Measurements from ENCODE around the gene DHCR24.
A peak's percentile ranks its signal among the peaks of the same experiment; 100 is the strongest.

DHCR24 gene

DNA sequence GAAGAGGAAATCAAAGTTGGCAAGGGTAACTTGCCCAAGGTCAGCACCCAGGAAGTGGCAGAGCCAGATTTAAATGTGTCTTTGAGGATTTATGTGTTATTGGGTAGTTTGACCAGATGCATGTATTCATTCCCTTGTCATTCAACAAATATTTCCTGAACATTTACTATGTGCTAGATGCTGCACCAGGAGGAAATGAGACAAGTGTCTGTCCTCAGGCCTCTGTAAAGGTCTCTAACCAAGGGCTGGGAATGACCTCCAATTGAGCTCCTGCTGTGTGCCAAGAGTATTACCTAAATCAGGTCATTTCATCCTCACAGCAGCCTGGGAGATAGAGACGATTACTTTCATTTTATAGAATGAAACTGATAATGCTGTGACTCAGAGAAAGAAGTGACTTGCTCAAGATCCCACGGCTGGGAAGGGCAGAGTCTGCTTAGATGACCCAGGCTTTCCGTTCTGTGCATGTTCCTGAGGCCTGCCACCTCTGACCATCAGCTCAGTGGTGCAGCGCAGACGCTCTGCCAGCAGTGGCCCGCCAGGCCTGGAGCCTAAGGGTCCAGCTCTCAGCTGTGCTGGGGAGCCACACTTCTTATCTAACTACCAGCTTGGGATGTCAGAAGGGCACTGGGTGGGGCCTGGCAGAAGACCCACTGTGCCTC is 82.4 kb downstream of the DHCR24 start:
- no peak overlapping the region for H3K4me3 ChIP-seq (ENCODE audit: severe bottlenecking)
- peak overlapping the region; percentile 12 for H3K27ac ChIP-seq (ENCODE audit: poor library complexity, severe bottlenecking)
- H3K27me3 ChIP-seq (ENCODE audit: insufficient read depth, poor library complexity, severe bottlenecking) = no peaks in the 10 kb centered on the region
- no peaks in the 10 kb centered on the region for H3K9me3 ChIP-seq (ENCODE audit: severe bottlenecking)
- H3K36me3 ChIP-seq (ENCODE audit: low read depth) = no peaks in the 10 kb centered on the region
- ATAC-seq (ENCODE audit: low read depth) = no peak; the same call in 2 of the 3 replicates
- H3K4me1 ChIP-seq (ENCODE audit: insufficient read depth, poor library complexity, severe bottlenecking) = peaks cover 5% of the 10 kb centered on the region
- no peak for DNase-seq (ENCODE audit: low spot score)
- TF ChIP-seq, protein P1, sequence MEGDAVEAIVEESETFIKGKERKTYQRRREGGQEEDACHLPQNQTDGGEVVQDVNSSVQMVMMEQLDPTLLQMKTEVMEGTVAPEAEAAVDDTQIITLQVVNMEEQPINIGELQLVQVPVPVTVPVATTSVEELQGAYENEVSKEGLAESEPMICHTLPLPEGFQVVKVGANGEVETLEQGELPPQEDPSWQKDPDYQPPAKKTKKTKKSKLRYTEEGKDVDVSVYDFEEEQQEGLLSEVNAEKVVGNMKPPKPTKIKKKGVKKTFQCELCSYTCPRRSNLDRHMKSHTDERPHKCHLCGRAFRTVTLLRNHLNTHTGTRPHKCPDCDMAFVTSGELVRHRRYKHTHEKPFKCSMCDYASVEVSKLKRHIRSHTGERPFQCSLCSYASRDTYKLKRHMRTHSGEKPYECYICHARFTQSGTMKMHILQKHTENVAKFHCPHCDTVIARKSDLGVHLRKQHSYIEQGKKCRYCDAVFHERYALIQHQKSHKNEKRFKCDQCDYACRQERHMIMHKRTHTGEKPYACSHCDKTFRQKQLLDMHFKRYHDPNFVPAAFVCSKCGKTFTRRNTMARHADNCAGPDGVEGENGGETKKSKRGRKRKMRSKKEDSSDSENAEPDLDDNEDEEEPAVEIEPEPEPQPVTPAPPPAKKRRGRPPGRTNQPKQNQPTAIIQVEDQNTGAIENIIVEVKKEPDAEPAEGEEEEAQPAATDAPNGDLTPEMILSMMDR (IDR thresholded peaks at IDR 0.05; ENCODE audit: poor library complexity, severe bottlenecking) = no peak

DNA sequence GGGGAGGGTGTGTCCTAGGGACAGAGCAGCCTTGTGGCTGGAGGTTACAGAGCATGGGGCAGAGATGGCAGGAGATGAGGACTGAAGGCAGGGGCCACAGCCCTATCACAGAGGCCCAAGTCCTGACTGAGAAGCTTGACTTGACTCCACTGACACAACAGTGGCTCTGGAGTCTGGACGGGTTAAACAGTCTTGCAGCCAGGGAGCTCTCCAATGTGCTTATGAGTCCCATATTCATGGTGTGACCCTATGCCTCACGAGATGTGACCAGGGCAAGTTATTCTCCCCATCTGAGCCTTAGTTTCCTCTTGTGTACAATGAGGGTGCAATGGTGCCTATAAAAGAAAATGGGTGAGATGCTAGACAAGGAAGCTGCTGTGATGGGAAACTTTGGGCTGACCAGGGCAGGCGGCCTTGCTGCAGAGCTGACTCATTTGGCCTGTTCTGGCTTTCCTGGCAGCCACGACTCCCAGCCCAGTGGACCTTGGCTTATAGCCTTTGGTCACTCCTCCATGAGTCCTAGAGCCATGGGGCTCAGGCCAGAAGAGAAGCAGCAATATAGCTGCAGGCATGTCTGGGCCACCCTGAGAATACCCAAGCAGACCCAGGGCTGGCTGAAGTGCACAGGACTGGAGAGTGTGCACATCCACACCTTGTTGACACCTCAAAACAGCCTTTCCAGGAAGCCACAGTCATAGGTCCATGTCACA is 83.1 kb downstream of the DHCR24 start:
- ATAC-seq (ENCODE audit: low read depth) = no peak
- Histone ChIP-seq H3K4me3 (ENCODE audit: severe bottlenecking) (no peak overlapping the region), H3K9me3 (ENCODE audit: severe bottlenecking) (no peaks in the 10 kb centered on the region), H3K27ac (ENCODE audit: poor library complexity, severe bottlenecking) (peak overlapping the region; percentile 12), H3K27me3 (ENCODE audit: insufficient read depth, poor library complexity, severe bottlenecking) (no peaks in the 10 kb centered on the region), H3K36me3 (ENCODE audit: low read depth) (no peaks in the 10 kb centered on the region), H3K4me1 (ENCODE audit: insufficient read depth, poor library complexity, severe bottlenecking) (peaks cover 5% of the 10 kb centered on the region)
- TF ChIP-seq, protein P1 (IDR thresholded peaks at IDR 0.05; ENCODE audit: poor library complexity, severe bottlenecking) = no peak
- DNase-seq (ENCODE audit: low spot score) = no peak

DNA sequence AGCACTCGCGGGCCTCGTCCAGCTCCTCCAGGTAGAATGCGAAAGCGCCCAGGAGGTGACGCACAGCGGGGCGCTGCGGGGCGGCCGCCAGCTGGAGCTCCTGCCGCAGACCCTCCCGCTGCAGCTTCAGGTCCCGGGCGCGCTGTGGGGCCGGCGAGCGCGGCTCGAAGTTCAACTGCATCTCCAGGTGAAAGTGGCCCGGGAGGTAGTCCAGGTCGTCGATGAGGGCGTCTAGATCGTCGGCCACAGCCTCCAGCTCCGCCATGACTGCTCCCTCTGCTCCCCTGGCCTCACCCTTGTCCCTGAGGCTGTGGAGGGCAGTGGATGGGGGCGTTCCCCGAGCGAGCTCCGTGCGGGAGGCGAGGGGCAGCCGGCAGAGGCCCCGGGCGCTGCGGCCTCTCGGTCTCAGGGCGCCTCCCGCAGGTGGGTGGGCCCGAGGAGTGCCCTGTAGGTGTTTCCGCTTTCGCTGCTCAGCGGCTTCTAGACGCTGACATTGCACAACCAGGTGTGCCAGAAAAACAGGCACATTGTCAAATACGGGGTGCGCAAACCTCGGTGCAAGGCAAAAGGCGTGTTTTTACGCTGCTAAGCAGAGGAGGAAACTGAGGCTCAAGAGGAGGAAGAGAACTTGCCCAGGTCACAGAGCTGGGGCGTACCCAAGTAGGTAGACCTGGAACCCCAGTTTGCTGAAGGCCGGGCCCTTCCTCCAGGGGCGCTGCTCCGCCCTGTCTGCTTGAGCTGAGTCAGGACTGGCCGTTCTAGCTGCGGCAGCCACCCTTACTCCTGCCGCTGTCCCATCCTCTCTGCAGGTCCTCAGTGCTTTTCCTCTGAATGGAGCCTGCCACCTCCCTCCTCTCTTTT is 85.9 kb downstream of the DHCR24 start, which contains the start of gene TTC22:
TSS of gene TTC22 (minus strand) at position 425 of the 861 bp plus-strand sequence. CDS start at position 265, 160 bp downstream.
- Histone ChIP-seq H3K9me3 (ENCODE audit: severe bottlenecking) (no peaks in the 10 kb centered on the region), H3K4me1 (ENCODE audit: insufficient read depth, poor library complexity, severe bottlenecking) (peaks cover 5% of the 10 kb centered on the region), H3K27me3 (ENCODE audit: insufficient read depth, poor library complexity, severe bottlenecking) (no peaks in the 10 kb centered on the region), H3K36me3 (ENCODE audit: low read depth) (no peaks in the 10 kb centered on the region), H3K4me3 (ENCODE audit: severe bottlenecking) (peak within 1 kb of the TSS; percentile 40), H3K27ac (ENCODE audit: poor library complexity, severe bottlenecking) (peak within 1 kb of the TSS; percentile 11)
- ATAC-seq (ENCODE audit: low read depth) (peak; percentile 82), DNase-seq (ENCODE audit: low spot score) (no peak)
- TF ChIP-seq, protein P1 (IDR thresholded peaks at IDR 0.05; ENCODE audit: poor library complexity, severe bottlenecking) = peak; percentile 74

DNA sequence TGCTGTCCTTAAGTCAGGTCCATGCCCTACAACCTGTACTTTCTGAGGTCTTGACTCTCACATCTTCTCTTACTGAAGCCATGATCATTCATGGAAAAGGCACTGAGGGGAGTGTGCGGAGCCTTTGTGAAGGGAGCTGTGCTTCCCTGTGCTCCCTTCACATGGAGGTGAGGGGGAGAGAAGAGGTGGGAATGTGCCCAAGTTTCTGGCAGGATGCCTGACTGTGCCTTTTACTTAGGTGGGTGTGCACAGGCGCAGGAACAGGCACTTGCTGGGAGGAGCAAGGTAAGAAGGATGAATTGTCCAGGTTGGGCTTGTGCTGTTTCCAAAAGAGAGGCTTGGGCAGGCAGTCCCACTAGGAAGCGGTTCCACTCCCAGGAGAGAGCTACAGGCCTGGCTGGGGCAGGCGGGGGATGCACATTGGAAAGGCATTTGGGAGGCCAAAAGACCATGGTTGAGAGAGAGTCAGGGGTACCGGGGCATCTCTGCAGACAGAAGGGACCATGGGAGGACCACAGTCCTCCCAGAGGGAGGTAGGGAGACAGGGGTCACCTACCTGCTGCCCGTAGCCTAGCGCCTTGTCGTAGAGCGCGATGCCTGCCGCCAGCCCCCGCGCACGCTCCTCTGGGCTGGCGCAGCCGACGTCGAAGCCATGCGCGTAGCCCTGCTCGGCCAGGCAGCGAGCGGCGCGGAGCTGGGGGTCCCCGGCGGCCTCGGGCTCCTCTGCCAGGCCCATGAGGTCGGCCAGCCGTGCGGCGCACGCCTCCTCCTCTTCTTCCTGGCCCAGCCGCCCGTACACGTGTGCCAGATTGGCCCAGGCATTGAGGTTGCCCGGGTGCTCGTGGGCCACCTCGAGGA is 86.7 kb downstream of the DHCR24 start:
- no peaks in the 10 kb centered on the region for H3K36me3 ChIP-seq (ENCODE audit: low read depth)
- no peaks in the 10 kb centered on the region for H3K27me3 ChIP-seq (ENCODE audit: insufficient read depth, poor library complexity, severe bottlenecking)
- H3K9me3 ChIP-seq (ENCODE audit: severe bottlenecking) = no peaks in the 10 kb centered on the region
- peak; percentile 3; the same call in 1 of the 3 replicates for ATAC-seq (ENCODE audit: low read depth)
- peak overlapping the region; percentile 40 for H3K4me3 ChIP-seq (ENCODE audit: severe bottlenecking)
- no peak for DNase-seq (ENCODE audit: low spot score)
- peaks cover 5% of the 10 kb centered on the region for H3K4me1 ChIP-seq (ENCODE audit: insufficient read depth, poor library complexity, severe bottlenecking)
- TF ChIP-seq, protein P1 (IDR thresholded peaks at IDR 0.05; ENCODE audit: poor library complexity, severe bottlenecking) = no peak
- peak overlapping the region; percentile 11 for H3K27ac ChIP-seq (ENCODE audit: poor library complexity, severe bottlenecking)
